ENCODE measurements around the gene AMIGO2.

Gene AMIGO2

GRCh38 chr12:47100160-47100559 is 20.4 kb upstream of the AMIGO2 start:
- no peak for TF ChIP-seq CTCF (IDR thresholded peaks at IDR 0.05; ENCODE audit: insufficient read depth, low read length, missing control alignments)
- H3K4me3 ChIP-seq (ENCODE audit: low read depth, low read length): no peak overlapping the region
- CTCF ChIA-PET: no interaction called here
- no peak for DNase-seq (ENCODE audit: low read depth, low spot score)
- POLR2A ChIA-PET: no interaction called here

DNA sequence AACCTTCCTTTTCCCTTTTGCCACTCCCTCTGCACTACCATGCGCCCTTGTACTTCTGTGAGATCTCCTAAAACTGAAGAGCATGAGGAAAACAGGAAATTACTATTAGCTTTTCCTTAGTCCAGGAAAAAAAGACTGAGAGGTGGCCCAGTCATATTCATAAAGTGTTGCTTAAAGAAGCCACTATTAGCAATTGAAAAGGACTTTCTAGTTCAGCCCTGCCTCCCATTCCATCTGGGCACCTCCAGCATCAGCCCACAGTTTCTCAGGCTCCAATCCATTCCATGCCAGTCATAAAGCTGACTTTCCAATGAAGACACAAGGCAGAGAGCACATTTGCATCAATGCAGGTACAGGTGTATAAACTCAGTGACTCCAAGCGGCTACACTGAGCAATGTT is 19.9 kb upstream of the AMIGO2 start:
- H3K4me3 ChIP-seq (ENCODE audit: low read depth, low read length): no peak overlapping the region
- ChIA-PET POLR2A (no interaction called here), CTCF (no interaction called here)
- DNase-seq (ENCODE audit: low read depth, low spot score): no peak
- TF ChIP-seq CTCF (IDR thresholded peaks at IDR 0.05; ENCODE audit: insufficient read depth, low read length, missing control alignments): no peak

DNA sequence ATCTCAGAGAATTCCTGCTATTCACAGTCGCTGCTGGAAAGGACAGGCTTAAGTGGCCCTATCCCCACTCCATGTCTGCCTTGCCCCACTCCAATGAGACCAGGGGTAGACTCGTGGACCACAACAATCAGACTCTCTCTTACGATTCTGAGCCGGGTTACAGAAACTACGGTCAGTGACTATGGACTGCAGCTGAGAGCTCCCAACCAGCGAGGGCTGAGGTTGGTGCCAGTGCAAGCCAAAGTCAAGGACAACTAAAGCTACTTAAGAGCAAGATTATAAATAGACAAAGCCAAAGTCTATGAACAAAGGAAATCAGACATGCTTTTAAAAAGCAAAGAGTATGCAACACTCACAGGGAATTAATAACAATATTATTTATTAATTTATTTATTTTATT is 18.3 kb upstream of the AMIGO2 start:
- CTCF ChIA-PET: interaction anchor here (1.3 kb wide), 1 partner anchor 65 kb away, joined by 3 read pairs; no protein-coding TSS in a partner anchor
- POLR2A ChIA-PET: no interaction called here
- TF ChIP-seq CTCF (IDR thresholded peaks at IDR 0.05; ENCODE audit: insufficient read depth, low read length, missing control alignments): no peak
- H3K4me3 ChIP-seq (ENCODE audit: low read depth, low read length): no peak overlapping the region
- no peak for DNase-seq (ENCODE audit: low read depth, low spot score)

DNA sequence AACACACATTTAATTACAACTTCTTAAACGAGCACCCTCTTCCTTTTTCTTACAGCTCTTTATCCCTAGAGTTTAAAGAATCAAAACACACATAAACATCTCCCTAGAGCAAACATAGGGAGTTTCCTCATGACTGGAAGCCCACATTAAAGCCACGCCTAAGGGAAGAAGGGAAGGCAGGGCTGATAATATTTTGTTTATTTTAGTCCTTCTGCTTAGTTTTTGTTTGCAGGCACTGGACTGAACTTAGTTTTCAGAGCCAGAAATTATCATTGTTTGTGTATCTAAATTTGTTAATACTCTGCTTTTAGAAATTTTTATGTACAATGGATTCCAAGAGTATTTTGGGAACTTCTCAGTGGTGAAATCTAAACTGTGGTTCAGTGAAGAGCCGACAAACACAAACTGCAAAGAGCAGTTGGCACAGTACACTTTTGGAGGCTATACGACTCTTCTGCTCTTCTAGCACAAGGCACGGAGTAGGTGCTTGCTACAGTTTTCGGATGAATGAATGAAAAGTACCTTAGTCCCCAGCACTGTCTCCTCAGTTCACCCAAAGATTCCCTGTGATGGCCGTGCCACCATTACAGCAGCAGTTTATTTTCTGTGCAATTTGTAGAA is 17.6 kb upstream of the AMIGO2 start:
- CTCF ChIA-PET: interaction anchor here (0.6 to 1.6 kb wide), 4 partner anchors 8 to 584 kb away, joined by 3 to 4 read pairs (median 3); no protein-coding TSS in a partner anchor
- no peak for DNase-seq (ENCODE audit: low read depth, low spot score)
- H3K4me3 ChIP-seq (ENCODE audit: low read depth, low read length): no peak overlapping the region
- POLR2A ChIA-PET: interaction anchor here (1.1 to 2.5 kb wide), 2 partner anchors 12 to 15 kb away, joined by 3 to 17 read pairs; no protein-coding TSS in a partner anchor
- TF ChIP-seq CTCF (IDR thresholded peaks at IDR 0.05; ENCODE audit: insufficient read depth, low read length, missing control alignments): no peak

DNA sequence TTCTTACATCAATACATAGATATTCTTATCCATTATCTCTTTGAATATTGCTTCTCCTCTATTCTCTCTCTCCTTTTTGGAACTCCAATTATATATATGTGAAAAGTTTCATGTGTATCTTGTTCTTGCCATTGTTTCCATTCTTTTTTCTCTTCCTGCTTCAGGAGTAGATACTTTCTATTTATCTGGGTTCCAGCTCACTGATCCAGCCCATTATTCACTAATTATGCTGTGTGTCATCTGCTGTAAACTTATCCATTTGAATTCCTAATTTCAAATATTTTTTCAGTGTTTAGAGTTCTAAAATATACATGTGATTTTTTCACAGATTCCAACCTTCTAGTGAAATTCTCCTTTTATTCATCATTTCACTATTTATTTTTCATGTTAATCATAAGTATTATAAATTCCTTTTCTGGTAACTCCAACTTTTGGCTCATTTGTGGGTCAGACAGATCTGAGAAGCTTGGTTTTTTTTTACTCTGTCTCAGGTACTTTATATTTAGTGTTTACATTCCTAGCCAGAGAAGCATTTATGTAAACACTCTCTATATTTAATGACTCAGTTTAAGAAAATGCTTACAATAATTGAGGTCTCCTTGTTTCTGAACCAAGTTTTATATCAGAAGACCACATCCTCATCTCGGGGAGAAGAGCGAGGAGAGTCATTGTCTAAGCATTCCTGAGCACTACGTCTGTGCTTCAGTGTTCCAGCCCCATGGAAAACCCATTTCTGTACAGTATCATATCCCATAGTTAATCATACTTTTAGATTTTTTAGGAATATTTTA is 15.9 kb upstream of the AMIGO2 start:
- H3K4me3 ChIP-seq (ENCODE audit: low read depth, low read length): no peak overlapping the region
- no peak for TF ChIP-seq CTCF (IDR thresholded peaks at IDR 0.05; ENCODE audit: insufficient read depth, low read length, missing control alignments)
- ChIA-PET CTCF (interaction anchor here (0.6 to 1.8 kb wide), 7 partner anchors 10 to 302 kb away, joined by 3 to 4 read pairs (median 4); no protein-coding TSS in a partner anchor), POLR2A (interaction anchor here (0.6 to 2.5 kb wide), 6 partner anchors 10 to 207 kb away, joined by 3 to 17 read pairs (median 4); partner anchors contain the start of genes AMIGO2 and PCED1B)
- DNase-seq (ENCODE audit: low read depth, low spot score): peak; percentile 73

DNA sequence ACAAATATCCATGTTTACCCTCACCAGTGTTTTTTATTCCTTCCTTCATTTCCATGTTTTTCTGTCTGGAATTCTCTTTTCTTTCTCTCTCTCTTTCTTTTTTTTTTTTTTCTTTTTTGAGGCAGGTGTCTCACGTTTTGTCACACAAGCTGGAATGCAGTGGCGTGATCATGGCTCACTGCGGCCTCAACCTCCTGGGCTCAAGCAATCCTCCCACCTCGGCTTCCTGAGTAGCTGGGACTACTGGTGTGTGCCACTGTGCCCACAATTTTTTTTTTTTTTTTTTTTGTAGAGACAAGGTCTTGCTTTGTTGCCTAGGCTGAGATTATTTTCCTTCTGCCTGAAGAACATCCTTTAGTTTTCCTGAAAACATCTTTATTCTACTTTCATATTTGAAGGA is 15.0 kb upstream of the AMIGO2 start:
- H3K4me3 ChIP-seq (ENCODE audit: low read depth, low read length): no peak overlapping the region
- no peak for TF ChIP-seq CTCF (IDR thresholded peaks at IDR 0.05; ENCODE audit: insufficient read depth, low read length, missing control alignments)
- ChIA-PET POLR2A (interaction anchor here (0.6 to 2.5 kb wide), 6 partner anchors 12 to 427 kb away, joined by 3 to 17 read pairs (median 4); partner anchors contain the start of genes AMIGO2 and PCED1B), CTCF (interaction anchor here (0.6 to 1.8 kb wide), 3 partner anchors 24 to 62 kb away, joined by 3 to 4 read pairs (median 3); no protein-coding TSS in a partner anchor)
- DNase-seq (ENCODE audit: low read depth, low spot score): no peak
